Ovary (tissue), 9 donors: ENCODE results near the gene VWCE. TPM values are rescaled to one million over a fixed set of nuclear protein-coding genes. Genes with fewer than 3 reads are reported as not detected.

Experiments used
- DNase-seq, 5 donors: peaks; one replicate each; pipeline ENCODE4 v3.0.0-alpha.2; 2019 to 2020
- H3K27ac ChIP-seq, 2 donors: fragments of 200-600 bp; one replicate each; pipeline versions ENCODE4 v1.5.1 to v1.8.0; 2019 to 2022
- H3K27me3 ChIP-seq: fragments of 200-600 bp; one replicate; pipeline ENCODE4 v1.8.0; 2022
- H3K36me3 ChIP-seq: fragments of 200-600 bp; sonication (generic); one replicate; pipeline ENCODE4 v1.5.1; 2019
- H3K4me1 ChIP-seq: one replicate; pipeline ENCODE4 v1.8.1; 2013; ENCODE audit warnings: mild to moderate bottlenecking, moderate library complexity; ENCODE audit not compliant: insufficient read depth
- H3K4me3 ChIP-seq: fragments of 200-600 bp; sonication (generic); one replicate; pipeline ENCODE4 v1.5.1; 2017
- H3K9me3 ChIP-seq, 2 donors: fragments of 200-600 bp in 1 of 2; sonication (generic) in 1 of 2; one replicate each; pipeline versions ENCODE4 v1.5.1 to v1.8.1; 2013 to 2019; ENCODE audit warnings: mild to moderate bottlenecking in 1 of 2, moderate library complexity in 1 of 2
- CTCF ChIP-seq, 3 donors: fragments of 450-650 bp in 2 of 3; fragments of 200-600 bp in 1 of 3; IDR thresholded peaks; one replicate each; pipeline versions ENCODE4 v1.5.1 to v1.8.0; 2016 to 2022; ENCODE audit warnings: antibody characterized with exemption in 3 of 3, mild to moderate bottlenecking in 1 of 3
- EP300 ChIP-seq: sonication (generic); formaldehyde crosslinking; IDR thresholded peaks from one replicate; pipeline ENCODE4 v1.6.1; 2017; ENCODE audit warnings: antibody characterized with exemption
- POLR2A ChIP-seq: fragments of 450-650 bp; IDR thresholded peaks from one replicate; pipeline ENCODE4 v1.6.1; 2017; ENCODE audit warnings: antibody characterized with exemption, mild to moderate bottlenecking, moderate library complexity
- WGBS, 3 donors: extraction: QIAGEN DNeasy Blood & Tissue Kit in 1 of 3; methylation state at CpG; one replicate each; pipeline versions ENCODE4 v1.1.5 to v1.1.7; 2013 to 2017; 5-methylcytosine and 5-hydroxymethylcytosine counted together
- intact Hi-C, 4 donors: fragments of 100-400 bp; cut with DNase I; formaldehyde crosslinking; loops; one replicate each; pipeline versions ENCODE4 v1.11.0 to v1.15.1; 2022 to 2023
- polyA plus RNA-seq, 2 donors: library from polyadenylated mRNA; stranded (reverse); fragments of 200-250 nt in 1 of 2; fragments of 350-450 nt in 1 of 2; fragmentation: Illumina TruSeq in 1 of 2; extraction: RNeasy Lipid Tissue Mini Kit (QIAGEN cat#74804) in 1 of 2; gene quantifications; one replicate each; pipeline ENCODE4 v1.2.3, GENCODE V29; 2013 to 2014
- total RNA-seq, 7 donors: library from RNA; depleted of rRNA in 2 of 7; stranded (reverse); fragments of >200 nt in 2 of 7; fragmentation: NEBNext Ultra II Directional in 3 of 7; extraction: Animal tissue kit (Norgen Biotek cat#: 25700) in 3 of 7; gene quantifications; one replicate each; pipeline versions ENCODE4 v1.1.0 to v1.2.4, GENCODE V29; 2016 to 2023
- donor health status: DM: no; HTN: no; CAD: no; lungs with moderate emphysema.
- donor health status: DM: no; HTN: no; CAD: no.
- donor health status: Bipolar disorder and iron deficiency.
- donor health status: DM: yes; HTN: yes; CAD: no.
- donor health status: DM: no; HTN: no; CAD: no.
- donor health status: DM: yes; HTN: yes; CAD: no.

VWCE gene
- total and polyA plus RNA-seq, 9 donors = 1.9 to 39.9 (median 11.9) TPM

DNA sequence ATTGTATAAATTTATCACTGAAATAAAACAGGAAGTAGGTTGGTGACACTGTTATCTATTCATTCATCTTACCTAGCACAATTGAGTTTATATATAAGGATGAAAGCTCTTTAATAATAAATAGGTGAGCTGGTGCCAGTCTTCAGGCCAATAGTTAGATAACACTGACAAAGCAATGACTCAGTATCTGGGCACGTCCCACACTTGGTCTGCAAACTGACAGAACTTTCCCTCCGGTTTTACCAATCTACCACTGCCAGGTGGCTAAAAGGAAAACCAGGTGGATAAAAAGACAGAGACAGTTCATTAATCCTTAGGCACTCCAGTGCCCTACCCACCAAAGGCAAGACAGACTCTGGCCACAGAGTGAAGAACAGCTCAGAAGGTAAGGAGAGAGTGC, 20.1 kb upstream of the VWCE start:
- TF ChIP-seq POLR2A (no peak), CTCF (IDR thresholded peaks at IDR 0.05) (no peak), EP300 (no peak)
- intact Hi-C loops = no loop called here
- Histone ChIP-seq H3K4me1 (peaks cover 2% of the 10 kb centered on the region), H3K4me3 (no peak overlapping the region), H3K27me3 (no peaks in the 10 kb centered on the region), H3K9me3 (no peaks in the 10 kb centered on the region), H3K36me3 (no peaks in the 10 kb centered on the region), H3K27ac (no peak overlapping the region)
- WGBS, 3 donors = 61 to 74% (median 62%) methylated on average over 2 of the region's 2 CpGs
- DNase-seq = no peak

GRCh38 chr11:61310749-61311148, 15.6 kb upstream of the VWCE start:
- WGBS, 3 donors = 33 to 49% (median 36%) methylated on average over 8 of the region's 8 CpGs
- no peak overlapping the region for H3K4me3 ChIP-seq
- DNase-seq = no peak
- no peaks in the 10 kb centered on the region for H3K27me3 ChIP-seq
- no peaks in the 10 kb centered on the region for H3K36me3 ChIP-seq
- H3K4me1 ChIP-seq = peaks cover 2% of the 10 kb centered on the region
- H3K27ac ChIP-seq = no peak overlapping the region
- TF ChIP-seq EP300 = no peak
- intact Hi-C loops = no loop called here
- no peaks in the 10 kb centered on the region for H3K9me3 ChIP-seq

DNA sequence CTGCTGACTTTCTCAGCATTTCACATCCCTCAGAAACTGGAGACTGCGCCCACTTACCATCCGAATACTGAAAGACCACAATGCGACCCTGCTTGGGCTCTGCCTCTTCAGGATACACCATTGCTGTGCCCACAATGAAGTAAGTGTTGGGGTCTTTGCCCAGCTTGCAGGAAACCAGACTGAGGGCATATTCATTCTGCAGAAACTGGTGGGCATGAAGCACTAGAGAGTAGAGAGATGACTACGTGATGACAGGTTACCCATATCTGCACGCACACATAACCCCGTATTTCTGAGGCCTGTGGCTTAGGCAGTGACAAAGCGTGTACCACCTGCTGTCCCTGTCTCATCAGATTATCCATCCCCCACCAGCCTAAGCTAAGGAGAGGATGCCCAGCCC, 14.6 kb upstream of the VWCE start:
- no peaks in the 10 kb centered on the region for H3K27me3 ChIP-seq
- intact Hi-C loops = no loop called here
- no peaks in the 10 kb centered on the region for H3K9me3 ChIP-seq
- H3K27ac ChIP-seq = no peak overlapping the region
- no peak overlapping the region for H3K4me3 ChIP-seq
- H3K4me1 ChIP-seq = peaks cover 2% of the 10 kb centered on the region
- WGBS, 3 donors = 94 to 96% (median 95%) methylated on average over 7 of the region's 7 CpGs
- H3K36me3 ChIP-seq = no peaks in the 10 kb centered on the region
- TF ChIP-seq CTCF (IDR thresholded peaks at IDR 0.05) (no peak), EP300 (no peak), POLR2A (no peak)
- DNase-seq = no peak

- Histone ChIP-seq H3K4me1 (peaks cover 2% of the 10 kb centered on the region), H3K9me3 (no peaks in the 10 kb centered on the region), H3K27ac (no peak overlapping the region), H3K4me3 (no peak overlapping the region), H3K27me3 (no peaks in the 10 kb centered on the region), H3K36me3 (no peaks in the 10 kb centered on the region)
- WGBS, 3 donors = 89 to 91% (median 90%) methylated on average over 4 of the region's 4 CpGs
- TF ChIP-seq CTCF (IDR thresholded peaks at IDR 0.05) = no peak
- TF ChIP-seq POLR2A = no peak
- no peak for TF ChIP-seq EP300
- intact Hi-C loops = no loop called here
- DNase-seq = no peak
Observed at GRCh38 chr11:61309141-61309540, 14.0 kb upstream of the VWCE start.

DNA sequence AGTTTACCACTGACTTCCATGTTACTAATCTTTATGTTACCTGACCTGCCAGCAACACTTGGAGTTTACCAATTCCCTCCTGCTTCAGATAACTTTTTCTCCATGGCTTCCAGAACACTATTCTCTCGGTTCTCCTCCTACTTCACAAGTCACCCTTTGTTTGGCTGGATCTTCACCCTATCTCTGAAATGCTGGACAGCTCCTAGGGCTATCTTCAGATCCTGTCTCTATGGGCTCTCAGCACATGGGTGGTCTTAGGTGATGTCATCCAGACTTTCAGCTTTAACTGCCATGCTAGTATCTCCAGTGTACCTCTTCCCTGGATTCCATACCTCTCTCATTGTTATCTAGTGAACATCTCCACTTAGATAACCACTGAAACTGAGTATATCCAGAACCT, 12.2 kb upstream of the VWCE start:
- H3K27ac ChIP-seq = no peak overlapping the region
- H3K27me3 ChIP-seq = no peaks in the 10 kb centered on the region
- no peaks in the 10 kb centered on the region for H3K9me3 ChIP-seq
- H3K4me1 ChIP-seq = peaks cover 2% of the 10 kb centered on the region
- H3K36me3 ChIP-seq = no peaks in the 10 kb centered on the region
- 58 to 80% (median 67%) methylated on average over 1 of the region's 1 CpG for WGBS, 3 donors
- intact Hi-C loops = no loop called here
- H3K4me3 ChIP-seq = no peak overlapping the region
- TF ChIP-seq CTCF (IDR thresholded peaks at IDR 0.05) = no peak
- no peak for TF ChIP-seq EP300
- no peak for TF ChIP-seq POLR2A
- no peak for DNase-seq
